RWPE2 (cell line): ENCODE measurements around the gene CKM.

Experiments
- ATAC-seq: fragments of 200-7000 bp; cut with Tn5 transposase; 3 replicates; pipeline ENCODE4 v1.9.1; 2021; ENCODE audit warnings: low read depth
- DNase-seq: peaks from one replicate; pipeline ENCODE4 v3.0.0-alpha.2; 2020; ENCODE audit warnings: low spot score
- H3K27ac ChIP-seq: fragments of 450-650 bp; 2 replicates; pipeline ENCODE4 v1.5.1; 2017; ENCODE audit warnings: mild to moderate bottlenecking; ENCODE audit not compliant: poor library complexity, severe bottlenecking
- H3K27me3 ChIP-seq: fragments of 250-450 bp; sonication (Bioruptor Pico); 2 replicates; pipeline ENCODE4 v1.5.1; 2021; ENCODE audit warnings: mild to moderate bottlenecking, moderate library complexity; ENCODE audit not compliant: insufficient read depth, poor library complexity, severe bottlenecking
- H3K36me3 ChIP-seq: fragments of 250-450 bp; sonication (Bioruptor Pico); 2 replicates; pipeline ENCODE4 v1.5.1; 2020; ENCODE audit warnings: low read depth, mild to moderate bottlenecking, moderate library complexity
- H3K4me1 ChIP-seq: fragments of 250-450 bp; sonication (Bioruptor Pico); 2 replicates; pipeline ENCODE4 v1.5.1; 2021; ENCODE audit warnings: mild to moderate bottlenecking, moderate library complexity; ENCODE audit not compliant: insufficient read depth, poor library complexity, severe bottlenecking
- H3K4me3 ChIP-seq: fragments of 250-450 bp; sonication (Bioruptor Pico); 2 replicates; pipeline ENCODE4 v1.5.1; 2021; ENCODE audit warnings: mild to moderate bottlenecking, moderate library complexity; ENCODE audit not compliant: severe bottlenecking
- H3K9me3 ChIP-seq: fragments of 250-450 bp; sonication (Bioruptor Pico); 2 replicates; pipeline ENCODE4 v1.5.1; 2021; ENCODE audit warnings: mild to moderate bottlenecking, moderate library complexity; ENCODE audit not compliant: severe bottlenecking
- CTCF ChIP-seq: fragments of 450-650 bp; IDR thresholded peaks from one replicate; pipeline ENCODE4 v1.5.1; 2017; ENCODE audit warnings: mild to moderate bottlenecking, moderate library complexity; ENCODE audit not compliant: poor library complexity, severe bottlenecking

CKM gene

DNA sequence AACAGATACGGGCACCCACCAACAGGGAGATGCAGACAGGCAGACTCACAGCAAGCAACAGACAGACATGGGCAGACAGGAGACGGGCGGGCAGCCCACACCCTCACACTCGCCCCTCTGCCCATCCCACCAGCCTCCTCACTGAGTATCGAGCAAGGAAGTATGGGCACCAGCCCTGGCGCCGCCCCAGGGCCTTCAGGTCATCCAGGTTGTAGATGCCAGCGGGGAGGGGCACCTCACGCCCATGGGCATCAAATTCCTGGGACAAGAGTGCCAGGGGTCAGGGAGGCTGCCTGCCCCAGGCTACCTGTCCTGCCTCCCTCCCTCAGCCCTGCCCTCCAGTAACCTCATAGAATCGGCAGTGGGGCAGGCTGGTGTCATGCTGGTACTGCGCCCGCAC is 42.0 kb upstream of the CKM start:
- Histone ChIP-seq H3K27me3 (no peaks in the 10 kb centered on the region), H3K4me1 (peaks cover 5% of the 10 kb centered on the region), H3K4me3 (no peak overlapping the region), H3K9me3 (no peaks in the 10 kb centered on the region), H3K27ac (no peak overlapping the region), H3K36me3 (peaks cover 87% of the 10 kb centered on the region)
- TF ChIP-seq CTCF = no peak
- no peak for ATAC-seq
- no peak for DNase-seq

GRCh38 chr19:45363861-45364459 is 41.3 kb upstream of the CKM start:
- Histone ChIP-seq H3K4me1 (no peaks in the 10 kb centered on the region), H3K27me3 (no peaks in the 10 kb centered on the region), H3K4me3 (no peak overlapping the region), H3K36me3 (peaks cover 90% of the 10 kb centered on the region), H3K27ac (no peak overlapping the region), H3K9me3 (no peaks in the 10 kb centered on the region)
- ATAC-seq = no peak
- DNase-seq = no peak
- TF ChIP-seq CTCF = no peak

GRCh38 chr19:45362291-45362690 is 39.6 kb upstream of the CKM start:
- Histone ChIP-seq H3K4me3 (no peak overlapping the region), H3K36me3 (peaks cover 89% of the 10 kb centered on the region), H3K27ac (no peak overlapping the region), H3K4me1 (no peaks in the 10 kb centered on the region), H3K9me3 (no peaks in the 10 kb centered on the region), H3K27me3 (no peaks in the 10 kb centered on the region)
- ATAC-seq = no peak
- no peak for TF ChIP-seq CTCF
- DNase-seq = no peak

DNA sequence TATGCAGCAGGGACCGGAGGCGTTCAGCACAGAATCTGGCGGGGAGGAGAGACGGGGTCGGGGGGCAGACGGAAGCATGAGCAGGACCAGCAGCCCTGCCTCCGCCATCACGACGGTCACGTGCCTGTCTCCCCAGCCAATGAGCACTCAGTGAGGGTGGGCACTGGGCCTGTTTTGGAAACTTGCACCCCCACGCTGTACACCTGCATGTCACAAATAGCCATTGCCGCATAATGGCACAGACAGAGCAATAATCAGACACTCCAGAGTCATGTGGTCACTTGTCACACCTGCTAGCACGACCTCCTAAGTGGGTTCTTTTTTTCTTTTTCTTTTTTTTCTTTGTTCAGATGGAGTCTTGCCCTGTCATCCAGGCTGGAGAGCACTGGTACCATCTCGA is 38.9 kb upstream of the CKM start:
- no peak overlapping the region for H3K27ac ChIP-seq
- peaks cover 89% of the 10 kb centered on the region for H3K36me3 ChIP-seq
- ATAC-seq = no peak
- no peak for DNase-seq
- H3K4me3 ChIP-seq = no peak overlapping the region
- no peaks in the 10 kb centered on the region for H3K27me3 ChIP-seq
- TF ChIP-seq CTCF = no peak
- no peaks in the 10 kb centered on the region for H3K9me3 ChIP-seq
- H3K4me1 ChIP-seq = no peaks in the 10 kb centered on the region

DNA sequence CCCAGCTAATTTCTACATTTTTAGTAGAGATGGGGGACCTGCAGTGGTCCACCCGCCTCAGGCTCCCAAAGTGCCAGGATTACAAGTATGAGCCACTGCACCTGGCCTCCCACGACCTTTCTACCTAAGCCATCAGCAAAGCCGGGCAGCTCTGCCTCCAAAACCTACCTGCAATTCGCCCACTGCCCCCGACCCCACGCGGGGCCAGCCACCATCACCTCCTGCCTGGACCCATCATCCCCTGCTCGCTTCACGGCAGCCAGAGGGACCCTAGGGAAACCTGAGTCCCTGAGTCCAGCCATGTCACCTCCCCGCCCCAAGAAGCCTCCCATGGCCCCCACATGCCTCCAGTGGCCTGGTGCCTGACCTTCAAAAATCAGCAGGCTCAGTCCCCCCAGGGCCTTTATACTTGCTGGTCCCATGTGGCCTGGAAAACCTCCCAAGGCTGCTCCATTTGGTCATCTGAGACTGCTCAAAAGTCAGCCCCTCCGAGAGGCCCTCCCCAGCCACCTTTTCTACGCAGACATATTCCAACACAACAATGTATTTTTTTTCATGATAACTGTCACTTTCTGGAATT is 35.6 kb upstream of the CKM start:
- peaks cover 95% of the 10 kb centered on the region for H3K36me3 ChIP-seq
- H3K27ac ChIP-seq = no peak overlapping the region
- no peak overlapping the region for H3K4me3 ChIP-seq

More for the DNA sequence above, 35.6 kb upstream of the CKM start:
- DNase-seq = no peak
- no peaks in the 10 kb centered on the region for H3K9me3 ChIP-seq
- no peaks in the 10 kb centered on the region for H3K4me1 ChIP-seq
- ATAC-seq = no peak
- TF ChIP-seq CTCF = no peak
- H3K27me3 ChIP-seq = no peaks in the 10 kb centered on the region
